GM13977 (cell line): ENCODE measurements around the gene PLB1.

Source experiments
- DNase-seq: peaks from one replicate; pipeline ENCODE4 v3.0.0; 2012; ENCODE audit warnings: low spot score
- in situ Hi-C: fragments of 300-500 bp; cut with MboI; formaldehyde crosslinking; loops from one replicate; pipeline ENCODE4 v1.12.0; 2022; ENCODE audit warnings: low sequenced_read_pairs, low pct_unique_long_range_greater_than_20kb, mixed read lengths, inconsistent platforms; ENCODE audit not compliant: unreplicated experiment
- TF ChIP-seq, protein P1 (sequence below): IDR thresholded peaks from 2 replicates; pipeline ENCODE4 v1.5.1; 2012; ENCODE audit warnings: mild to moderate bottlenecking, control low read depth; ENCODE audit not compliant: insufficient read depth; ENCODE audit errors: extremely low read depth, missing control alignments

PLB1 gene

DNA sequence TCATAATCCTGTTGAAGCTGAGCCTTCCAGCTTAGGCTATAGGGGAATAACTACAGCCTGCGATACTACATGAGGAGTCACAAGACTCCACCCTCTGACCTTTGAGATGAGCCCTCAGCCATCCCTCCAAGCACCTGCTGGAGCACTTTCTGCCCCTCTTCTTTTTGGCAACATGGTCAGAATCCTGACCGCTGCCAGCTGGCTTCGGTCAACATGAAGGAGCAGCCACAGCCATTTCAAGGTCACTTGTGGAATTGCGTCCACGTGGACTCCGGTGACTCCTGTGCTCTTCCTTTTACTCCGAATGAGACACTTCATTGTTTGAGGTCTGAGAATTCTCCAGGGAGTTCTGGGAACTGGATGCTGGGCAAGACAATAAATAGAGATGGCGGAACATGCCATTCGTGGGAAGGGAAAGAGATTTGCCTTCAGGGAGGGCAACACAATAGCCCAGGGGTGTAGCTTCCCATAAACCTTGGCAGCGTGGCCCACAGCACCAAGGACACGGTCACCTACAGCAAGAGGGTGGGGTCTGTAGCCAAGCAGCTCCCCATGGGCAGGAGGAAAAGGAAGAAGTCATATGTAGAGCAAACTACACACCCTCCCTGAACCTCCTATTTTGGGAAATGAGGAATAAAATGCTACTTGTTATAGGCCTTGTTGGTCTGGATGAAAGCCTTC lies 182.5 kb downstream of the PLB1 start:
- TF ChIP-seq, protein P1, sequence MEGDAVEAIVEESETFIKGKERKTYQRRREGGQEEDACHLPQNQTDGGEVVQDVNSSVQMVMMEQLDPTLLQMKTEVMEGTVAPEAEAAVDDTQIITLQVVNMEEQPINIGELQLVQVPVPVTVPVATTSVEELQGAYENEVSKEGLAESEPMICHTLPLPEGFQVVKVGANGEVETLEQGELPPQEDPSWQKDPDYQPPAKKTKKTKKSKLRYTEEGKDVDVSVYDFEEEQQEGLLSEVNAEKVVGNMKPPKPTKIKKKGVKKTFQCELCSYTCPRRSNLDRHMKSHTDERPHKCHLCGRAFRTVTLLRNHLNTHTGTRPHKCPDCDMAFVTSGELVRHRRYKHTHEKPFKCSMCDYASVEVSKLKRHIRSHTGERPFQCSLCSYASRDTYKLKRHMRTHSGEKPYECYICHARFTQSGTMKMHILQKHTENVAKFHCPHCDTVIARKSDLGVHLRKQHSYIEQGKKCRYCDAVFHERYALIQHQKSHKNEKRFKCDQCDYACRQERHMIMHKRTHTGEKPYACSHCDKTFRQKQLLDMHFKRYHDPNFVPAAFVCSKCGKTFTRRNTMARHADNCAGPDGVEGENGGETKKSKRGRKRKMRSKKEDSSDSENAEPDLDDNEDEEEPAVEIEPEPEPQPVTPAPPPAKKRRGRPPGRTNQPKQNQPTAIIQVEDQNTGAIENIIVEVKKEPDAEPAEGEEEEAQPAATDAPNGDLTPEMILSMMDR: no peak
- no peak for DNase-seq
- in situ Hi-C loops: no loop called here

DNA sequence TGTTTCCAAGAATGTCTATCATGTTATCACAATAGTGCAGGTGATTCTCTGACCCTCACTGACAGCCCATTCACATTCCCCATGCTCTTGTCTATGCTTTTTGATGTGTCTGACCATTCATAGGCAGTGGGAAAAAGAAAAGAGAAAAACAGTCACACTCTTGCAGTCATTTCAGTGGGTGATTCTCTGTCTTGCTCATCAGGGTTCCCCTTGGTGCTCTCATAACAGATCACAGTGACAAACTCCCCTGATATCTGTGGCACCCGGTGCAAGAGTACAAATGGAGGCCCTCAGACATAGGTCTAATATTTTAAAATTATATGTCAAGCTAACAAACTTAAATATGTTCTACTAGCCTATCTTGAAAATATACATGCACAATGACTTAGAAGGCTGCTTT lies 183.1 kb downstream of the PLB1 start:
- in situ Hi-C loops: no loop called here
- TF ChIP-seq, protein P1: no peak
- peak; percentile 50 for DNase-seq

DNA sequence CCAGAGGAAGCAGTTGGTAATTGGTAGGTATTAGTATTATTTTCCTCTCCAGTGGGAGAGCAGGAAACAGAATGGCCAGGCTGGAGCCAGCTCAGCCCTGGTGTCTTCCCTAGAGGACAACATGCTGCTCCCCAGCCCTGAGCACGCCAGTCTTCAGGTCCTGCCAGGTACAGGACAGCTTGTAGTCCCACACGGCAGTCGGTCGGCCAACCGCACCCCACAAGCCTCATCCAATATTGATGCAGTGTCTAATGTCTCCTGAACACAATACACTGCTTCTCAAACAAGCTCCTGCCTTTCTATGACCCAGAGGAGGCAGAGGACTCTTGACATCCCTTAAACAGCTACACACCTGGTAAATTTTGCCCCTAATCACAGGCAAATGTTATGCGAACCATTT lies 184.8 kb downstream of the PLB1 start:
- in situ Hi-C loops: no loop called here
- DNase-seq: no peak
- TF ChIP-seq, protein P1: no peak

DNA sequence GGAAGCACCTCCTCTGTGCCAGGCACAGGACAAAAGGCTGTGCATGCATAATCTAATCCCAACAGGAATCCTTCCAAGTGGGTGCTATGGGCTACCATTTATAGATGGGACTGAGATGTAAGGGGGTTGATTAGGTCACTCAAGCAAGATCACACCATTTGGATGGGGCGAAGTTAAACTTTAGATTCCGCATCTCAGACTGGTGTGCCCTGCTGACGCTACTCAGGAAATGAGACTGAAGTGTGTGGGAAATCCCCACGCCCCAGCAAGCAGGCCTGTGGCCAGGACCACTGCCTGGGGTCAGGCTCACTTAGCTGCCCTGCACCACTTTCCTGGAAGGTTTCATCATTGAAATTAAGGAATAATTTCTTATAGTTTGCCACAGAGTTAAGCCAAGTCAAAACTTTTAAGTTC lies 185.3 kb downstream of the PLB1 start:
- in situ Hi-C loops: no loop called here
- TF ChIP-seq, protein P1: no peak
- peak; percentile 82 for DNase-seq

DNA sequence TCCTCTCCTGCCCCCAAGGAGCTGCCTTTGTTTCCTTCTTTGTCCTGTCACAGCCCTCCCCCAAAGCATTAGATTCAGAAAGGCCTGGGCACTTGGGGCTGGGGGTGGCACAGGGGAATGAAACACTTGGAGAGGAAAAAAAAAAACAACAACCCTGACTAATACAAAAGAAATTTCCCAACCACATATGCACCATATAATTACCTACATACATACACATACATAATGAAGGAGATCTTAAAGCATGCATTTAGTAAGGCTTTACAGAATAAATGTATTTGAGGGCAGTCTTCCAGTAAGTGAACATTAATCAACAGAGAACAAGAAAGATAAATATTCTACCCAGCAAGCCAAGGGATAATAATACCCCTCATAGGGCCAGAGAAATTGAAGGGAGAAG lies 185.7 kb downstream of the PLB1 start:
- TF ChIP-seq, protein P1: no peak
- in situ Hi-C loops: no loop called here
- DNase-seq: no peak

DNA sequence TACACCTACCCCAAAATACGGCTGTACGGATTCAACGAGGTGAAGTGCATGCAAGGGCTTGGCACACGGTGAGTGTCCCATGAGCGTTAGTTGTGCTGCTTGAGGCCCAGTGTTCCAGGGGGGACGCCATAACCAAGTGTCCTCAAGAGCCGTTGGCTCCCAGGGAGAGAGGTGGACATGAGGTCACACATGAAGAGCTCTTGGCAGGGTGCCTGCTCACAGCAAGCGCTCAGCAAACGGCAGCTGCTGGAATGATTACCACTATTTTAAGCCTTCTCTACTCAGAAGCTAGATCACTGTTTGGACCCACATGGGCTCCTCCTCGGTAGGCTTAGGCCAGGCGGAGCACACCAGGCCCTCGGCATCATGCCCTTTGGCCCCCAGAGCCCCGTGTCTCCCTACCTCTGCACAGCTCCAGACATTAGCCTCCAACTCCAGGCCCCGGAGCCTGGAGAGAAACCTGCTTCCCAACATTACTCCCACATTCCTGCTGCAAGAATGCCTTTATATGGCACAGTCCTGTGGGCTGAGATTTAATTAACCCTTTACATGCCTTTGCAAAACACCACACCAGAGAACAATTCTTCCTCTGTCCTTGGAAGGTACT lies 187.3 kb downstream of the PLB1 start:
- in situ Hi-C loops: no loop called here
- TF ChIP-seq, protein P1: no peak
- DNase-seq: no peak
